Suprapubic skin (tissue), 3 donors: ENCODE measurements around the gene TCERG1L.

Source experiments
- POLR2A ChIP-seq, 2 donors: fragments of 450-650 bp; IDR thresholded peaks; one replicate each; pipeline ENCODE4 v1.6.1; 2017; ENCODE audit warnings: antibody characterized with exemption in 2 of 2, mild to moderate bottlenecking in 2 of 2, moderate library complexity in 2 of 2
- TF ChIP-seq, protein P1 (sequence below), 2 donors: fragments of 200-600 bp in 1 of 2; fragments of 450-650 bp in 1 of 2; sonication (generic) in 1 of 2; IDR thresholded peaks; one replicate each; pipeline ENCODE4 v1.5.1; 2016 to 2019; ENCODE audit warnings: antibody characterized with exemption in 2 of 2, mild to moderate bottlenecking in 1 of 2, moderate library complexity in 1 of 2

DNA sequence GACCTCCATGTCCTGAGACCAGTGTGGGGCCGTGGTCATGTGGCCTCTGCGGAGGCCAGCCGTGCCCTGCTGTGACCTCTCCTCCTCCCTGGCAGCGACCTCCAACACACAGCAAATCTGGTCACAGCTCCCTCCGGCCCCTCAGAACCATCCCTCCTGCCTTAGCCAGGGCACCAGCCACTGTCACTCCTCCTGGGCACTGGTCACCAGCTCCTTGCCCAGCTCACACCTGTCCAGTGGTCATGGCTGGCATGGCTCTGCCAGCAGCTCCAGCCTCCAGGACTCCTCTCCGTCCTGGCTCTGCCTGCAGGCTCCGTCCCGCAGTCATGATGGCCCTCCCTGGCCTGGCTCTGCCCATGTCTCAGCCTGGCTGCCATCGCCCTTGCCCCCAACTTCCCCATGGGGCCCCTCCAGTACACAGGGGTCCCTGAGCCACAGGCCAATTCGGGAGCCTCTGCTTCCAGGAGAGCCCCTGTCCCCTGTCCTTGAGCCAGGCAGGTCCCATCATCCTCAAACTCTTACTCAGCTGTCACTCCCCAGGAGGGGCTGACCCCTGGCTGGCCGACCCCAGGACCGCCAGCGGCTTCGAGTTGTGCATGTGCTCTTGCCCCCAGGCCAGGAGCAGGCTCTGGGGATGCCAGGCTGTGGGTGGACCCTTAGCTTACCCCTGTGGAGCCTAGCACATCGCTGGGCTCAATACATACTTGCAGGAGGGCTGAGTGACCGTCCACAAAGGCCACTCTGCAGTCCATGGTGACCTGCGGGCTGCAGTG, 92.5 kb downstream of the TCERG1L start:
- TF ChIP-seq, protein P1, sequence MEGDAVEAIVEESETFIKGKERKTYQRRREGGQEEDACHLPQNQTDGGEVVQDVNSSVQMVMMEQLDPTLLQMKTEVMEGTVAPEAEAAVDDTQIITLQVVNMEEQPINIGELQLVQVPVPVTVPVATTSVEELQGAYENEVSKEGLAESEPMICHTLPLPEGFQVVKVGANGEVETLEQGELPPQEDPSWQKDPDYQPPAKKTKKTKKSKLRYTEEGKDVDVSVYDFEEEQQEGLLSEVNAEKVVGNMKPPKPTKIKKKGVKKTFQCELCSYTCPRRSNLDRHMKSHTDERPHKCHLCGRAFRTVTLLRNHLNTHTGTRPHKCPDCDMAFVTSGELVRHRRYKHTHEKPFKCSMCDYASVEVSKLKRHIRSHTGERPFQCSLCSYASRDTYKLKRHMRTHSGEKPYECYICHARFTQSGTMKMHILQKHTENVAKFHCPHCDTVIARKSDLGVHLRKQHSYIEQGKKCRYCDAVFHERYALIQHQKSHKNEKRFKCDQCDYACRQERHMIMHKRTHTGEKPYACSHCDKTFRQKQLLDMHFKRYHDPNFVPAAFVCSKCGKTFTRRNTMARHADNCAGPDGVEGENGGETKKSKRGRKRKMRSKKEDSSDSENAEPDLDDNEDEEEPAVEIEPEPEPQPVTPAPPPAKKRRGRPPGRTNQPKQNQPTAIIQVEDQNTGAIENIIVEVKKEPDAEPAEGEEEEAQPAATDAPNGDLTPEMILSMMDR (IDR thresholded peaks at IDR 0.05), result no peak
- TF ChIP-seq POLR2A (IDR thresholded peaks at IDR 0.05), result no peak
